ENCODE measurements around the gene GLYATL1.
"Not testable (repeated sequence)": the region's sequence is repeated elsewhere in the genome, so short reads cannot be mapped to it uniquely, and the experiment has no call there.

The GLYATL1 gene

GRCh38 chr11:58977470-58977869, 38.2 kb downstream of the GLYATL1 start:
- no peak for DNase-seq
- intact Hi-C loops (cut with DNase I) = no loop called here

GRCh38 chr11:58979222-58979621, 39.9 kb downstream of the GLYATL1 start:
- intact Hi-C loops (cut with DNase I) = no loop called here
- no peak for DNase-seq

GRCh38 chr11:58980159-58980843, 41.0 kb downstream of the GLYATL1 start:
- no peak for DNase-seq
- intact Hi-C loops (cut with DNase I) = no loop called here

GRCh38 chr11:58992489-58992888, 53.2 kb downstream of the GLYATL1 start:
- DNase-seq = no peak
- intact Hi-C loops (cut with DNase I) = no loop called here

- intact Hi-C loops (cut with DNase I) = no loop called here
- no peak for DNase-seq
Observed at GRCh38 chr11:58994171-58994570, 54.9 kb downstream of the GLYATL1 start.

- intact Hi-C loops (cut with DNase I) = no loop called here
- no peak for DNase-seq
Observed at GRCh38 chr11:58998480-58999290, 59.4 kb downstream of the GLYATL1 start.

- DNase-seq = peak in 1 of 42 donors; percentile 15
- intact Hi-C loops (cut with DNase I) = no loop called here
Observed at GRCh38 chr11:58999291-58999680, 60.0 kb downstream of the GLYATL1 start.

- DNase-seq = no peak
- intact Hi-C loops (cut with DNase I) = no loop called here
Observed at GRCh38 chr11:59000003-59000402, 60.7 kb downstream of the GLYATL1 start.

- intact Hi-C loops (cut with DNase I); DNase-seq: not testable (repeated sequence)
Observed at GRCh38 chr11:59002006-59002405, 62.7 kb downstream of the GLYATL1 start.

Measured in head of caudate nucleus (tissue), 42 donors.